ENCODE results near the gene IREB2.

The IREB2 gene

DNA sequence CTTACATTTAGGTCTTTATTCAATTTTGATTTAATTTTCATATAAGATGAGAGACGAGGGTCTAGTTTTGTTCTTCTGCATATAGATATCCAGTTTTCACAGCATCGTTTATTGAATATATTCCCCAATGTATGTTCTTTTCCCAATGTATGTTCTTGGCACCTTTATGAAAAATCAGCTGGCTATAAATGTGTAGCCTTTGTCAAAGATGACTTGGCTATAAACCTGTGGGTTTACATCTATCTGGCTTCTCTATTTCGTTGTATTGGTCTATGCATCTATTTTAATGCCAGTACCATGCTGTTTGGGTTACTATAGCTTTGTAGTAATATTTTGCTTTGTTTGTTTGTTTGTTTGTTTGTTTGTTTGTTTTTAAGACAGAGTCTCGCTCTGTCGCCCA, 11.7 kb upstream of the IREB2 start:
- H3K23ac ChIP-seq (ENCODE audit: low read depth, low read length, poor library complexity), result no peak overlapping the region
- WGBS, 2 donors (ENCODE audit: extremely low coverage in 2 of 2, insufficient read length in 2 of 2, insufficient replicate concordance in 1 of 2), result no CpG with 5 or more reads among the region's 5 CpGs

DNA sequence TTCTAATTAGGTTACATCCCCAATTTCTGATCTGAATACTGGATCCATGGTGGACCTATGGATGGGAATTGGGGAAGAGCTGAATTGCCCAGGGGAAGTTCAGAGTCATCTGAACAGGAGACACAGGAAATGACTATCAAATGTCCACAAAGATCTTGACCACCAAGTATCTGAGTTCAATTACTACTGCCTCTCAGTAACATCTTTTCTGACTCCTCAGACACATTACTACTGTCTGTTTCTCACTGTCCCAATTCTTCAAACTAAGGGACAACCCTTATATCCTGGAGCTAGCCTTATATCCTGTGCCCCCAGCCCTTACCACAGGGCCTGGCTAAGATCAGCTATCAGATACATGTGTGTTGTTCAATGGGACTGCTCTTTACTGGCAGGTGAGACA, 10.1 kb upstream of the IREB2 start:
- Histone ChIP-seq H3K18ac (ENCODE audit: low read length) (no peak overlapping the region), H2AK5ac (ENCODE audit: low read depth, low read length) (no peak overlapping the region), H3K9me3 (replicated peaks in 1 of 2; ENCODE audit: control insufficient read depth in 2 of 2, insufficient read depth in 1 of 2, low read depth in 1 of 2, low read length in 2 of 2) (no peaks in the 10 kb centered on the region), H3K4me2 (ENCODE audit: insufficient read depth, low read length, poor library complexity, severe bottlenecking) (no peak overlapping the region), H3K23ac (ENCODE audit: low read depth, low read length, poor library complexity) (no peak overlapping the region), H2AFZ (ENCODE audit: low read length) (no peak overlapping the region), H4K91ac (ENCODE audit: low read depth, low read length, poor library complexity) (no peak overlapping the region), H3K14ac (ENCODE audit: low read length) (no peak overlapping the region), H3K27me3 (ENCODE audit: control insufficient read depth in 3 of 3, insufficient read depth in 3 of 3, low read depth in 1 of 3, low read length in 3 of 3) (peaks cover 0 to 18% (median 0%) of the 10 kb centered on the region in 3 experiments), H3K36me3 (replicated peaks in 1 of 2; ENCODE audit: control insufficient read depth in 2 of 2, insufficient read depth in 2 of 2, low read length in 2 of 2) (no peaks in the 10 kb centered on the region), H3K4me1 (ENCODE audit: control insufficient read depth in 2 of 2, insufficient read depth in 1 of 2, low read depth in 1 of 2, low read length in 2 of 2) (no peaks in the 10 kb centered on the region), H2BK120ac (ENCODE audit: low read depth, low read length) (no peak overlapping the region), H2BK15ac (ENCODE audit: low read length) (no peak overlapping the region), H3K4ac (ENCODE audit: low read length) (no peak overlapping the region), H4K8ac (ENCODE audit: low read depth, low read length) (no peak overlapping the region), H2BK12ac (ENCODE audit: low read length) (no peak overlapping the region), H3K4me3 (ENCODE audit: low read length in 2 of 2) (no peak overlapping the region), H2BK5ac (ENCODE audit: low read length) (no peak overlapping the region), H3K27ac (replicated peaks; ENCODE audit: low read length) (no peak overlapping the region), H3K79me1 (ENCODE audit: low read depth, low read length) (no peaks in the 10 kb centered on the region), H3K9ac (ENCODE audit: low read depth, low read length, poor library complexity) (no peak overlapping the region)
- DNase-seq (ENCODE audit: low spot score), result no peak

More for the DNA sequence above, 11.7 kb upstream of the IREB2 start:
- Histone ChIP-seq H3K14ac (ENCODE audit: low read length) (no peak overlapping the region), H2BK120ac (ENCODE audit: low read depth, low read length) (no peak overlapping the region), H4K91ac (ENCODE audit: low read depth, low read length, poor library complexity) (no peak overlapping the region), H3K9ac (ENCODE audit: low read depth, low read length, poor library complexity) (no peak overlapping the region), H2BK12ac (ENCODE audit: low read length) (no peak overlapping the region), H2AFZ (ENCODE audit: low read length) (no peak overlapping the region), H2AK5ac (ENCODE audit: low read depth, low read length) (no peak overlapping the region), H3K4me2 (ENCODE audit: insufficient read depth, low read length, poor library complexity, severe bottlenecking) (no peak overlapping the region), H2BK15ac (ENCODE audit: low read length) (no peak overlapping the region), H3K27me3 (ENCODE audit: control insufficient read depth in 3 of 3, insufficient read depth in 3 of 3, low read depth in 1 of 3, low read length in 3 of 3) (peaks cover 0 to 13% (median 0%) of the 10 kb centered on the region in 3 experiments), H3K4me3 (ENCODE audit: low read length in 2 of 2) (no peak overlapping the region), H3K4me1 (ENCODE audit: control insufficient read depth in 2 of 2, insufficient read depth in 1 of 2, low read depth in 1 of 2, low read length in 2 of 2) (peaks cover 0 to 3% of the 10 kb centered on the region in 2 donors), H2BK5ac (ENCODE audit: low read length) (no peak overlapping the region), H4K8ac (ENCODE audit: low read depth, low read length) (no peak overlapping the region), H3K79me1 (ENCODE audit: low read depth, low read length) (no peaks in the 10 kb centered on the region), H3K27ac (replicated peaks; ENCODE audit: low read length) (no peak overlapping the region), H3K36me3 (replicated peaks in 1 of 2; ENCODE audit: control insufficient read depth in 2 of 2, insufficient read depth in 2 of 2, low read length in 2 of 2) (no peaks in the 10 kb centered on the region), H3K18ac (ENCODE audit: low read length) (no peak overlapping the region), H3K9me3 (replicated peaks in 1 of 2; ENCODE audit: control insufficient read depth in 2 of 2, insufficient read depth in 1 of 2, low read depth in 1 of 2, low read length in 2 of 2) (no peaks in the 10 kb centered on the region), H3K4ac (ENCODE audit: low read length) (no peak overlapping the region)
- DNase-seq (ENCODE audit: low spot score), result no peak

DNA sequence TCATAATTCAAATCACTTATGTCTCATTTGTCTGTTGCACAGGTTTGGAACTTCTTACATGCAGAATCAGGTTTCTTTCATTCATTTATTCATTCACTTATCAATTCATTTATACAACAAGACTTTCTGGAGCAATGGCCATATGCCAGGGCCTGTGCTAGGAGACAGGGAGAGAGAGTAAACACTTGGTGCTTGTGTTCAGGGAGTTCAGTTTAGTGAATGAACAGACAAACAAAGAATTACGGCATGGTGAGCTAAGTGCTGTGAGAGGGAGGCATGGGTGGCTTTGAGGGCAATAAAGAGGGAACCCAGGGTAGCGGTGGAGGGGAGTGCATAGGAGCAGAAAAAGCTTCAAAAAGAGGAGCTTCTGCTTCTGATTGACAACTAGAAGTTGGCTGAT, 8.5 kb upstream of the IREB2 start:
- H2AFZ ChIP-seq (ENCODE audit: low read length), result peak overlapping the region; percentile 15
- H3K9me3 ChIP-seq (replicated peaks in 1 of 2; ENCODE audit: control insufficient read depth in 2 of 2, insufficient read depth in 1 of 2, low read depth in 1 of 2, low read length in 2 of 2), result no peaks in the 10 kb centered on the region
- no CpG with 5 or more reads among the region's 2 CpGs for WGBS, 2 donors (ENCODE audit: extremely low coverage in 2 of 2, insufficient read length in 2 of 2, insufficient replicate concordance in 1 of 2)
- no peak overlapping the region for H2BK5ac ChIP-seq (ENCODE audit: low read length)
- H2AK5ac ChIP-seq (ENCODE audit: low read depth, low read length), result no peak overlapping the region
- no peak overlapping the region for H2BK12ac ChIP-seq (ENCODE audit: low read length)
- no peak overlapping the region for H2BK120ac ChIP-seq (ENCODE audit: low read depth, low read length)
- H3K14ac ChIP-seq (ENCODE audit: low read length), result no peak overlapping the region
- H2BK15ac ChIP-seq (ENCODE audit: low read length), result no peak overlapping the region
- no peak overlapping the region for H3K4me2 ChIP-seq (ENCODE audit: insufficient read depth, low read length, poor library complexity, severe bottlenecking)
- H4K8ac ChIP-seq (ENCODE audit: low read depth, low read length), result no peak overlapping the region
- no peak for DNase-seq (ENCODE audit: low spot score)
- H3K27me3 ChIP-seq (ENCODE audit: control insufficient read depth in 3 of 3, insufficient read depth in 3 of 3, low read depth in 1 of 3, low read length in 3 of 3), result peaks cover 0 to 18% (median 0%) of the 10 kb centered on the region in 3 experiments
- H3K4me3 ChIP-seq (ENCODE audit: low read length in 2 of 2), result no peak overlapping the region
- no peak overlapping the region for H3K18ac ChIP-seq (ENCODE audit: low read length)
- no peaks in the 10 kb centered on the region for H3K36me3 ChIP-seq (replicated peaks in 1 of 2; ENCODE audit: control insufficient read depth in 2 of 2, insufficient read depth in 2 of 2, low read length in 2 of 2)
- no peak overlapping the region for H3K4ac ChIP-seq (ENCODE audit: low read length)
- no peak overlapping the region for H3K9ac ChIP-seq (ENCODE audit: low read depth, low read length, poor library complexity)
- no peak overlapping the region for H3K27ac ChIP-seq (replicated peaks; ENCODE audit: low read length)
- no peaks in the 10 kb centered on the region for H3K4me1 ChIP-seq (ENCODE audit: control insufficient read depth in 2 of 2, insufficient read depth in 1 of 2, low read depth in 1 of 2, low read length in 2 of 2)
- H3K23ac ChIP-seq (ENCODE audit: low read depth, low read length, poor library complexity), result no peak overlapping the region
- no peaks in the 10 kb centered on the region for H3K79me1 ChIP-seq (ENCODE audit: low read depth, low read length)
- H4K91ac ChIP-seq (ENCODE audit: low read depth, low read length, poor library complexity), result no peak overlapping the region

DNA sequence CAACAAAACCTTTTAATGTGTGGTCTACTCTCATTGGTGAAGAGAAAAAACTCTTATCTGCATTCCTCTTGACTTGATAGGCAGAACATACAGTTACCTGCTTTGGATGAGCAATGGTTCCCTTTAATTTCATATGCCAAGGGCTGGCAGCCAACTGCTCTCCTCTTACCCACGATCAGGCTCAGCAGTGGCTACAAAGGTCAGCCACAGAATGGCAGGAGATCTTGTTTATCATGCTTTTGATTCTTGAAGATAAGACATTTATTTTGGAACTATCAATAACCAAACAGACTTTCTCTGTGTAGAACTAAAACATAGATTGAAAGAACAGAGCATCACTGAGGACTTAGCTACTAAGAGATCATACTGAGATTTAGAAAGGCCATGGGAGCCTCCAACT, 6.1 kb upstream of the IREB2 start:
- no peak overlapping the region for H3K9ac ChIP-seq (ENCODE audit: low read depth, low read length, poor library complexity)
- no peak overlapping the region for H4K91ac ChIP-seq (ENCODE audit: low read depth, low read length, poor library complexity)
- no peak overlapping the region for H2BK120ac ChIP-seq (ENCODE audit: low read depth, low read length)
- peaks cover 0 to 18% (median 0%) of the 10 kb centered on the region in 3 experiments for H3K27me3 ChIP-seq (ENCODE audit: control insufficient read depth in 3 of 3, insufficient read depth in 3 of 3, low read depth in 1 of 3, low read length in 3 of 3)
- no peak overlapping the region for H2BK12ac ChIP-seq (ENCODE audit: low read length)
- no peaks in the 10 kb centered on the region for H3K79me1 ChIP-seq (ENCODE audit: low read depth, low read length)
- no peaks in the 10 kb centered on the region for H3K4me1 ChIP-seq (ENCODE audit: control insufficient read depth in 2 of 2, insufficient read depth in 1 of 2, low read depth in 1 of 2, low read length in 2 of 2)
- no peak overlapping the region for H2BK5ac ChIP-seq (ENCODE audit: low read length)
- H2AFZ ChIP-seq (ENCODE audit: low read length), result no peak overlapping the region
- H3K9me3 ChIP-seq (replicated peaks in 1 of 2; ENCODE audit: control insufficient read depth in 2 of 2, insufficient read depth in 1 of 2, low read depth in 1 of 2, low read length in 2 of 2), result no peaks in the 10 kb centered on the region
- no peak overlapping the region for H4K8ac ChIP-seq (ENCODE audit: low read depth, low read length)
- no peak overlapping the region for H2BK15ac ChIP-seq (ENCODE audit: low read length)
- no peak overlapping the region for H3K4me2 ChIP-seq (ENCODE audit: insufficient read depth, low read length, poor library complexity, severe bottlenecking)
- H3K4me3 ChIP-seq (ENCODE audit: low read length in 2 of 2), result no peak overlapping the region
- no CpG with 5 or more reads among the region's 1 CpG for WGBS, 2 donors (ENCODE audit: extremely low coverage in 2 of 2, insufficient read length in 2 of 2, insufficient replicate concordance in 1 of 2)
- H3K23ac ChIP-seq (ENCODE audit: low read depth, low read length, poor library complexity), result no peak overlapping the region
- no peak for DNase-seq (ENCODE audit: low spot score)
- no peak overlapping the region for H2AK5ac ChIP-seq (ENCODE audit: low read depth, low read length)
- H3K4ac ChIP-seq (ENCODE audit: low read length), result no peak overlapping the region
- H3K18ac ChIP-seq (ENCODE audit: low read length), result no peak overlapping the region
- H3K14ac ChIP-seq (ENCODE audit: low read length), result no peak overlapping the region
- H3K36me3 ChIP-seq (replicated peaks in 1 of 2; ENCODE audit: control insufficient read depth in 2 of 2, insufficient read depth in 2 of 2, low read length in 2 of 2), result no peaks in the 10 kb centered on the region
- no peak overlapping the region for H3K27ac ChIP-seq (replicated peaks; ENCODE audit: low read length)

Measured in neuronal stem cell (in vitro differentiated cells).